Measurements from ENCODE around the gene TIMD4.
"Not testable (repeated sequence)": the region's sequence is repeated elsewhere in the genome, so short reads cannot be mapped to it uniquely, and the experiment has no call there.

Gene TIMD4

GRCh38 chr5:156963125-156963524 lies at the start of gene TIMD4:
TIMD4 (minus strand) TSS chr5:156963226; CDS start chr5:156963198, 28 bp downstream.
- no peaks in the 10 kb centered on the region for H3K27me3 ChIP-seq (ENCODE audit: low read depth)
- in situ Hi-C loops (cut with MboI; ENCODE audit: low sequenced_read_pairs): no loop called here
- H3K36me3 ChIP-seq (replicated peaks): no peaks in the 10 kb centered on the region
- no peaks in the 10 kb centered on the region for H3K9me3 ChIP-seq
- H3K4me3 ChIP-seq: no peak within 1 kb of the TSS
- H3K4me1 ChIP-seq: no peaks in the 10 kb centered on the region; the same call in 1 of the 2 replicates
- no peak for DNase-seq (ENCODE audit: low spot score in 2 of 2)

GRCh38 chr5:157006262-157006661 lies 43.2 kb upstream of the TIMD4 start:
- in situ Hi-C loops (cut with MboI; ENCODE audit: low sequenced_read_pairs): no loop called here
- H3K36me3 ChIP-seq (replicated peaks): no peaks in the 10 kb centered on the region
- no peaks in the 10 kb centered on the region for H3K27me3 ChIP-seq (ENCODE audit: low read depth)
- H3K4me1 ChIP-seq: no peaks in the 10 kb centered on the region
- H3K9me3 ChIP-seq: no peaks in the 10 kb centered on the region
- no peak for DNase-seq (ENCODE audit: low spot score in 2 of 2)
- no peak overlapping the region for H3K4me3 ChIP-seq

GRCh38 chr5:157004893-157005551 lies 42.0 kb upstream of the TIMD4 start:
- no peaks in the 10 kb centered on the region for H3K36me3 ChIP-seq (replicated peaks)
- no peak for DNase-seq (ENCODE audit: low spot score in 2 of 2)
- H3K27me3 ChIP-seq (ENCODE audit: low read depth): no peaks in the 10 kb centered on the region
- in situ Hi-C loops (cut with MboI; ENCODE audit: low sequenced_read_pairs): no loop called here
- H3K9me3 ChIP-seq: no peaks in the 10 kb centered on the region
- H3K4me1 ChIP-seq: no peaks in the 10 kb centered on the region
- H3K4me3 ChIP-seq: no peak overlapping the region

- H3K4me1 ChIP-seq: no peaks in the 10 kb centered on the region
- no peak for DNase-seq (ENCODE audit: low spot score in 2 of 2)
- in situ Hi-C loops (cut with MboI; ENCODE audit: low sequenced_read_pairs): no loop called here
- no peaks in the 10 kb centered on the region for H3K27me3 ChIP-seq (ENCODE audit: low read depth)
- H3K36me3 ChIP-seq (replicated peaks): no peaks in the 10 kb centered on the region
- H3K4me3 ChIP-seq: no peak overlapping the region
- H3K9me3 ChIP-seq: no peaks in the 10 kb centered on the region
Measured at GRCh38 chr5:156991714-156992113, 28.7 kb upstream of the TIMD4 start.

- Histone ChIP-seq H3K4me3 (no peak overlapping the region), H3K36me3 (replicated peaks) (no peaks in the 10 kb centered on the region), H3K9me3 (no peaks in the 10 kb centered on the region), H3K27me3 (ENCODE audit: low read depth) (no peaks in the 10 kb centered on the region), H3K4me1 (no peaks in the 10 kb centered on the region)
- DNase-seq (ENCODE audit: low spot score in 2 of 2): no peak
- in situ Hi-C loops (cut with MboI; ENCODE audit: low sequenced_read_pairs): no loop called here
Measured at GRCh38 chr5:156984064-156984463, 21.0 kb upstream of the TIMD4 start.

GRCh38 chr5:156981481-156981880 lies 18.5 kb upstream of the TIMD4 start:
- H3K9me3 ChIP-seq: no peaks in the 10 kb centered on the region
- H3K4me3 ChIP-seq: no peak overlapping the region
- DNase-seq (ENCODE audit: low spot score in 2 of 2): no peak
- in situ Hi-C loops (cut with MboI; ENCODE audit: low sequenced_read_pairs): no loop called here
- no peaks in the 10 kb centered on the region for H3K4me1 ChIP-seq
- H3K36me3 ChIP-seq (replicated peaks): no peaks in the 10 kb centered on the region
- H3K27me3 ChIP-seq (ENCODE audit: low read depth): no peaks in the 10 kb centered on the region

GRCh38 chr5:156974328-156974727 lies 11.3 kb upstream of the TIMD4 start:
- Histone ChIP-seq H3K27me3 (ENCODE audit: low read depth) (no peaks in the 10 kb centered on the region), H3K4me1 (no peaks in the 10 kb centered on the region), H3K9me3 (no peaks in the 10 kb centered on the region), H3K4me3 (no peak overlapping the region), H3K36me3 (replicated peaks) (no peaks in the 10 kb centered on the region)
- DNase-seq (ENCODE audit: low spot score in 2 of 2): no peak
- in situ Hi-C loops (cut with MboI; ENCODE audit: low sequenced_read_pairs): no loop called here

GRCh38 chr5:156971848-156972525 lies 9.0 kb upstream of the TIMD4 start:
- in situ Hi-C loops (cut with MboI; ENCODE audit: low sequenced_read_pairs): no loop called here
- DNase-seq (ENCODE audit: low spot score in 2 of 2): no peak
- no peak overlapping the region for H3K4me3 ChIP-seq
- H3K4me1 ChIP-seq: no peaks in the 10 kb centered on the region
- no peaks in the 10 kb centered on the region for H3K9me3 ChIP-seq
- H3K36me3 ChIP-seq (replicated peaks): no peaks in the 10 kb centered on the region
- no peaks in the 10 kb centered on the region for H3K27me3 ChIP-seq (ENCODE audit: low read depth)

GRCh38 chr5:156971415-156971814 lies 8.4 kb upstream of the TIMD4 start:
- no peak overlapping the region for H3K4me3 ChIP-seq
- no peaks in the 10 kb centered on the region for H3K4me1 ChIP-seq
- DNase-seq (ENCODE audit: low spot score in 2 of 2): no peak
- in situ Hi-C loops (cut with MboI; ENCODE audit: low sequenced_read_pairs): no loop called here
- no peaks in the 10 kb centered on the region for H3K27me3 ChIP-seq (ENCODE audit: low read depth)
- no peaks in the 10 kb centered on the region for H3K36me3 ChIP-seq (replicated peaks)
- no peaks in the 10 kb centered on the region for H3K9me3 ChIP-seq

- H3K36me3 ChIP-seq (replicated peaks); DNase-seq (ENCODE audit: low spot score in 2 of 2); H3K4me3 ChIP-seq; H3K27me3 ChIP-seq (ENCODE audit: low read depth); H3K9me3 ChIP-seq; in situ Hi-C loops (cut with MboI; ENCODE audit: low sequenced_read_pairs); H3K4me1 ChIP-seq: not testable (repeated sequence)
Measured at GRCh38 chr5:156967386-156967785, 4.4 kb upstream of the TIMD4 start.

GRCh38 chr5:156956321-156956720 lies 6.7 kb downstream of the TIMD4 start:
- in situ Hi-C loops (cut with MboI; ENCODE audit: low sequenced_read_pairs): no loop called here
- no peaks in the 10 kb centered on the region; the same call in 1 of the 2 replicates for H3K4me1 ChIP-seq

GRCh38 chr5:156951359-156951758 lies 11.7 kb downstream of the TIMD4 start:
- H3K4me3 ChIP-seq: no peak overlapping the region
- H3K9me3 ChIP-seq: no peaks in the 10 kb centered on the region
- H3K36me3 ChIP-seq (replicated peaks): no peaks in the 10 kb centered on the region
- no peaks in the 10 kb centered on the region for H3K27me3 ChIP-seq (ENCODE audit: low read depth)
- in situ Hi-C loops (cut with MboI; ENCODE audit: low sequenced_read_pairs): no loop called here
- no peak for DNase-seq (ENCODE audit: low spot score in 2 of 2)
- no peaks in the 10 kb centered on the region for H3K4me1 ChIP-seq

More at GRCh38 chr5:156956321-156956720, 6.7 kb downstream of the TIMD4 start:
- no peak overlapping the region for H3K4me3 ChIP-seq
- H3K27me3 ChIP-seq (ENCODE audit: low read depth): no peaks in the 10 kb centered on the region
- no peaks in the 10 kb centered on the region for H3K9me3 ChIP-seq
- H3K36me3 ChIP-seq (replicated peaks): no peaks in the 10 kb centered on the region
- no peak for DNase-seq (ENCODE audit: low spot score in 2 of 2)

GRCh38 chr5:156950716-156951115 lies 12.3 kb downstream of the TIMD4 start:
- Histone ChIP-seq H3K4me3 (no peak overlapping the region), H3K36me3 (replicated peaks) (no peaks in the 10 kb centered on the region), H3K27me3 (ENCODE audit: low read depth) (no peaks in the 10 kb centered on the region), H3K9me3 (no peaks in the 10 kb centered on the region), H3K4me1 (no peaks in the 10 kb centered on the region)
- no peak for DNase-seq (ENCODE audit: low spot score in 2 of 2)
- in situ Hi-C loops (cut with MboI; ENCODE audit: low sequenced_read_pairs): no loop called here

GRCh38 chr5:156949424-156949823 lies 13.6 kb downstream of the TIMD4 start:
- H3K27me3 ChIP-seq (ENCODE audit: low read depth): no peaks in the 10 kb centered on the region
- H3K4me3 ChIP-seq: no peak overlapping the region
- no peak for DNase-seq (ENCODE audit: low spot score in 2 of 2)
- H3K9me3 ChIP-seq: no peaks in the 10 kb centered on the region
- in situ Hi-C loops (cut with MboI; ENCODE audit: low sequenced_read_pairs): no loop called here
- no peaks in the 10 kb centered on the region for H3K36me3 ChIP-seq (replicated peaks)
- no peaks in the 10 kb centered on the region for H3K4me1 ChIP-seq

Data from HAP-1 (cell line).